Mesenchymal stem cell (in vitro differentiated cells and primary cell): ENCODE results near the gene RSF1.

Source experiments
- DNase-seq: peaks from one replicate; pipeline ENCODE4 v3.0.0-alpha.2; 2013
- H2AFZ ChIP-seq: one replicate; pipeline ENCODE4 v1.6.1; 2013; ENCODE audit warnings: low read depth, mild to moderate bottlenecking, control low read depth, inconsistent platforms, low read length, moderate library complexity
- H2AK5ac ChIP-seq: 2 replicates; pipeline ENCODE4 v1.6.1; 2013; ENCODE audit warnings: low read length, moderate library complexity, mild to moderate bottlenecking, inconsistent platforms; ENCODE audit not compliant: severe bottlenecking
- H2BK120ac ChIP-seq: one replicate; pipeline ENCODE4 v1.6.1; 2013; ENCODE audit warnings: low read depth, mild to moderate bottlenecking, inconsistent platforms, low read length, moderate library complexity
- H2BK12ac ChIP-seq, 2 experiments: one replicate each; pipeline ENCODE4 v1.6.1; 2013; ENCODE audit warnings: inconsistent platforms in 2 of 2, low read length in 2 of 2, mild to moderate bottlenecking in 2 of 2, moderate library complexity in 2 of 2, control low read depth in 1 of 2
- H2BK15ac ChIP-seq: one replicate; pipeline ENCODE4 v1.6.1; 2013; ENCODE audit warnings: mild to moderate bottlenecking, low read depth, inconsistent platforms; ENCODE audit not compliant: poor library complexity, severe bottlenecking
- H2BK5ac ChIP-seq: 2 replicates; pipeline ENCODE4 v1.6.1; 2013; ENCODE audit warnings: low read depth, mild to moderate bottlenecking, low read length, control low read depth, inconsistent platforms; ENCODE audit not compliant: poor library complexity, severe bottlenecking
- H3K14ac ChIP-seq, 2 experiments: one replicate each; pipeline ENCODE4 v1.6.1; 2013; ENCODE audit warnings: inconsistent platforms in 2 of 2, low read length in 2 of 2, control low read depth in 1 of 2, mild to moderate bottlenecking in 1 of 2, moderate library complexity in 1 of 2
- H3K18ac ChIP-seq, 2 experiments: one replicate each; pipeline ENCODE4 v1.6.1; 2013; ENCODE audit warnings: inconsistent platforms in 2 of 2, low read length in 2 of 2, control low read depth in 1 of 2, low read depth in 1 of 2, mild to moderate bottlenecking in 1 of 2
- H3K23ac ChIP-seq, 2 experiments: one replicate each; pipeline ENCODE4 v1.6.1; 2013; ENCODE audit warnings: inconsistent platforms in 2 of 2, low read length in 2 of 2, mild to moderate bottlenecking in 2 of 2, moderate library complexity in 2 of 2, control low read depth in 1 of 2
- H3K27ac ChIP-seq: 2 replicates; pipeline ENCODE4 v1.5.1; 2013; ENCODE audit warnings: mild to moderate bottlenecking, moderate library complexity, low read length, control low read depth, inconsistent platforms; ENCODE audit not compliant: poor library complexity, severe bottlenecking
- H3K27me3 ChIP-seq, 2 experiments: 2 replicates each; pipeline versions ENCODE4 v1.6.1 to v1.7.0; 2013; ENCODE audit warnings: low read length in 2 of 2, mild to moderate bottlenecking in 2 of 2, moderate library complexity in 2 of 2, control low read depth in 1 of 2, inconsistent platforms in 1 of 2; ENCODE audit not compliant: control insufficient read depth in 1 of 2, insufficient read depth in 1 of 2
- H3K36me3 ChIP-seq, 2 experiments: 2 replicates each; pipeline versions ENCODE4 v1.6.1 to v1.7.0; 2013; ENCODE audit warnings: low read length in 2 of 2, control low read depth in 1 of 2, inconsistent platforms in 1 of 2, low read depth in 1 of 2, mild to moderate bottlenecking in 1 of 2; ENCODE audit not compliant: insufficient read depth in 2 of 2, control insufficient read depth in 1 of 2
- H3K4ac ChIP-seq, 2 experiments: one replicate each; pipeline ENCODE4 v1.6.1; 2013; ENCODE audit warnings: inconsistent platforms in 2 of 2, low read length in 2 of 2, mild to moderate bottlenecking in 2 of 2, moderate library complexity in 2 of 2, control low read depth in 1 of 2, low read depth in 1 of 2
- H3K4me1 ChIP-seq: 2 replicates; pipeline ENCODE4 v1.6.1; 2013; ENCODE audit warnings: low read depth, low read length, control low read depth; ENCODE audit not compliant: control insufficient read depth, insufficient read depth
- H3K4me2 ChIP-seq: 2 replicates; pipeline ENCODE4 v1.6.1; 2013; ENCODE audit warnings: low read length, mild to moderate bottlenecking, inconsistent platforms; ENCODE audit not compliant: poor library complexity, severe bottlenecking
- H3K4me3 ChIP-seq, 2 experiments: 2 replicates each; pipeline versions ENCODE4 v1.5.1 to v1.7.0; 2013; ENCODE audit warnings: low read length in 2 of 2, mild to moderate bottlenecking in 2 of 2, control low read depth in 1 of 2, low read depth in 1 of 2; ENCODE audit not compliant: insufficient read depth in 1 of 2
- H3K79me1 ChIP-seq: replicated peaks from 2 replicates; pipeline ENCODE4 v1.6.1; 2013; ENCODE audit warnings: mild to moderate bottlenecking, control low read depth, low read length, inconsistent platforms; ENCODE audit not compliant: poor library complexity, severe bottlenecking
- H3K9ac ChIP-seq: 2 replicates; pipeline ENCODE4 v1.7.0; 2013; ENCODE audit warnings: mild to moderate bottlenecking, low read length, moderate library complexity
- H3K9me3 ChIP-seq: 2 replicates; pipeline ENCODE4 v1.7.0; 2013; ENCODE audit warnings: mild to moderate bottlenecking, low read length; ENCODE audit not compliant: control insufficient read depth
- H4K8ac ChIP-seq: one replicate; pipeline ENCODE4 v1.6.1; 2013; ENCODE audit warnings: inconsistent platforms, mild to moderate bottlenecking, low read length, moderate library complexity
- H4K91ac ChIP-seq: one replicate; pipeline ENCODE4 v1.6.1; 2013; ENCODE audit warnings: mild to moderate bottlenecking, low read length, inconsistent platforms
- WGBS: methylation state at CpG from one replicate; pipeline ENCODE4 v1.1.7; 2013; ENCODE audit warnings: mixed read lengths; 5-methylcytosine and 5-hydroxymethylcytosine counted together

Gene RSF1

DNA sequence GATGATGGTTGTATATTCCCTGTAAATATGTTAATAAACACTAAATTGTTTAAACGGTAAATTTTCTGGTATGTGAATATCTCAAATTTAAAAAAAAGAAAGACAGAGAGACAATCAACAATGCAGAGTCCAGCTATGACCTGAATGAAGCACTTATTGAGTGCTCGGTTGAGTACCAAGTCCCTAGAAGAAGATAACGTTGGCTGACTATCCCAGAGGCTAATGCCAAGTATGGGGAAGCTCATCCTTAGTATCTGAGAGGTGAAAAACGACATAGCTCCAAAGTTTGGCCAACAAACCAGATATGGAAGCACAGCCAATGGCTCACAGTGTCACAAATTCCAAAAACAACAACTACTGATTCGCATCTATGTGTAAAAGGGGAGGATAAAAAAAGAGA is 71.3 kb downstream of the RSF1 start:
- WGBS = 86% methylated on average over 3 of the region's 5 CpGs
- no peak overlapping the region for H3K9ac ChIP-seq

DNA sequence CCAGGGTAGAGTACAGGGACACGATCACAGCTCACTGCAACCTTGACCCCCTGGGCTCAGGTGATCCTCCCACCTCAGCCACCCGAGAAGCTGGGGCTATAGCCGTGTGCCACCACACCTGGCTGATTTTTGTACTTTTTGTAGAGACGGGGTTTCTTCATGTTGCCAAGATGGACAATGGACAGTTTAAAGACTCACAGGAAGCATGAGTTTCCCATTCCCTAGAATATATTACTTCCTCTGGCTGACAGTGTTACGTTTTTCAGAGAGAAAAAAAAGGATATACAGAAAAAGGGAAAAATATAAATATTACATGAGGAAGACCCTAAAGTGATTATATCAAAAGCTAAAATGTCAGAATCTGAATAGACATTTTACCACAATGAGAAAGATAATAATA is 72.3 kb downstream of the RSF1 start:
- Histone ChIP-seq H3K14ac (no peak overlapping the region), H4K8ac (no peak overlapping the region), H3K18ac (no peak overlapping the region), H3K4ac (no peak overlapping the region), H2BK15ac (no peak overlapping the region), H3K27ac (no peak overlapping the region), H3K4me2 (no peak overlapping the region), H3K79me1 (peaks cover 18% of the 10 kb centered on the region), H3K4me1 (peaks cover 2% of the 10 kb centered on the region), H2BK12ac (no peak overlapping the region), H3K23ac (no peak overlapping the region), H2BK5ac (no peak overlapping the region), H2BK120ac (no peak overlapping the region), H3K9ac (no peak overlapping the region), H2AK5ac (no peak overlapping the region), H3K9me3 (no peaks in the 10 kb centered on the region), H3K27me3 (no peaks in the 10 kb centered on the region), H2AFZ (no peak overlapping the region), H4K91ac (no peak overlapping the region), H3K4me3 (no peak overlapping the region), H3K36me3 (peaks cover 0 to 9% of the 10 kb centered on the region in 2 experiments)
- 86% methylated on average over 1 of the region's 5 CpGs for WGBS
- DNase-seq = no peak

More for the DNA sequence above, 71.3 kb downstream of the RSF1 start:
- Histone ChIP-seq H3K9me3 (no peaks in the 10 kb centered on the region), H3K4me1 (peaks cover 2% of the 10 kb centered on the region), H3K79me1 (peaks cover 23% of the 10 kb centered on the region), H4K91ac (no peak overlapping the region), H4K8ac (no peak overlapping the region), H2BK12ac (no peak overlapping the region), H2AFZ (no peak overlapping the region), H2AK5ac (no peak overlapping the region), H3K14ac (no peak overlapping the region), H3K23ac (no peak overlapping the region), H2BK5ac (no peak overlapping the region), H3K27ac (no peak overlapping the region), H2BK15ac (no peak overlapping the region), H3K18ac (no peak overlapping the region), H3K27me3 (no peaks in the 10 kb centered on the region), H3K36me3 (peaks cover 0 to 19% of the 10 kb centered on the region in 2 experiments), H2BK120ac (no peak overlapping the region), H3K4me3 (no peak overlapping the region), H3K4me2 (no peak overlapping the region), H3K4ac (no peak overlapping the region)
- DNase-seq = no peak

DNA sequence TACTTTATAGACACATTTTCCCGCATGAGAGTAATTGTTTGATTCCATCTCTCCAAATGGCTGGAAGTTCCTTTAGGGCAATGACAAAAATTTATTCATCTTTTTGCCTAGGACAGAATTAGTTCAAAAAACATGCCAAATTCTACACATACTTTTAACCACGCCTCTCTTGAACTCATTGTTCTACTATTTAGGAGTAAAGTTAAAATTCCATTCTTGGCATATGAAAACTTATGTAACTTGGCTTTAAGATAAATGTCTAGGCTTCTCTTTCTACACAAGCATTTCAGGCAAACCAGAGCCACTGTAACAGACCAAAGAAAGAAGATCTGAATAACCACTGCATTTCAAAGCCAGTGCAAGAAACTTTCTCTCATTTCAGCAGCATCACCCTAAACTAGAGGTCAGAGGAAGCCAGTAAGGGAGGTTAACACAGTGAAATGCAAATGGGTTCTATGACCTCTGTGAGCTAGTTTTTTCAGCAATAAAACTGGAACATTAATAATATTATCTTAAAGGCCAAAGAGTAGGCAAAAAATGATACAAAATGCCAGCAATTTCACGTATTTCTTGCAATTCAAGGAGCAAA is 73.0 kb downstream of the RSF1 start:
- peaks cover 2% of the 10 kb centered on the region for H3K4me1 ChIP-seq
- H3K4me2 ChIP-seq = no peak overlapping the region
- no peaks in the 10 kb centered on the region for H3K27me3 ChIP-seq
- no peaks in the 10 kb centered on the region for H3K9me3 ChIP-seq
- no peak overlapping the region for H3K9ac ChIP-seq
- H4K91ac ChIP-seq = no peak overlapping the region
- H2BK12ac ChIP-seq = no peak overlapping the region
- 93% methylated on average over 2 of the region's 3 CpGs for whole genome bisulfite sequencing
- H2AFZ ChIP-seq = no peak overlapping the region
- no peak overlapping the region for H3K27ac ChIP-seq
- no peak overlapping the region for H3K18ac ChIP-seq
- no peak overlapping the region for H3K23ac ChIP-seq
- no peak overlapping the region for H2AK5ac ChIP-seq
- no peak for DNase-seq
- H2BK120ac ChIP-seq = no peak overlapping the region
- H2BK5ac ChIP-seq = no peak overlapping the region
- peaks cover 0 to 10% of the 10 kb centered on the region in 2 experiments for H3K36me3 ChIP-seq
- no peak overlapping the region for H4K8ac ChIP-seq
- H2BK15ac ChIP-seq = no peak overlapping the region
- H3K4ac ChIP-seq = no peak overlapping the region
- no peak overlapping the region for H3K4me3 ChIP-seq
- H3K79me1 ChIP-seq = peaks cover 17% of the 10 kb centered on the region
- no peak overlapping the region for H3K14ac ChIP-seq

DNA sequence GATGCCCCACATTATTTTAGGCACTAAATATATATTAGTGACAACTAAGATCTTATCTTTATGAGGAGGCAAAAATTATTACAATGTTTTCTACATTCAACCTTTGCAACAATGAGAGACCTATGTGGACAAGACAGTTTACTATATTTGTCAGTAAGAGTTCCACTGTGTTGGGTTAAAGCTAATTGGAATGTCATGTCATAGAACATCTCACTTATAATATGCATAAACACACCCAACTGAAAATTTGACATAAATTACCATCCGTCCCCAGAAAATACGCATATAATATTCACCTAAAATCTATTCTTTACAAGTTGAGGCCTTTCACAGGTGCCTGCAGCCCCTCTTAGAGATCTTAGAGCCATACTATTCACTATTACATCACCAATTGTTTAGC is 84.0 kb downstream of the RSF1 start:
- peaks cover 21% of the 10 kb centered on the region for H3K79me1 ChIP-seq

More for the DNA sequence above, 84.0 kb downstream of the RSF1 start:
- H3K4me1 ChIP-seq = no peaks in the 10 kb centered on the region
- H4K8ac ChIP-seq = no peak overlapping the region
- no peak overlapping the region for H3K4me2 ChIP-seq
- no peak overlapping the region for H4K91ac ChIP-seq
- H2AFZ ChIP-seq = no peak overlapping the region
- no peak overlapping the region for H3K23ac ChIP-seq
- 100% methylated on average over 2 of the region's 2 CpGs for WGBS
- no peak overlapping the region for H3K18ac ChIP-seq
- H2AK5ac ChIP-seq = no peak overlapping the region
- H3K9me3 ChIP-seq = peaks cover 14% of the 10 kb centered on the region
- no peak overlapping the region for H2BK15ac ChIP-seq
- no peak overlapping the region for H3K14ac ChIP-seq
- no peak overlapping the region for H3K4me3 ChIP-seq
- H3K27ac ChIP-seq = no peak overlapping the region
- no peak overlapping the region for H3K4ac ChIP-seq
- no peak overlapping the region for H2BK12ac ChIP-seq
- peaks cover 25 to 72% of the 10 kb centered on the region in 2 experiments for H3K36me3 ChIP-seq
- H3K9ac ChIP-seq = no peak overlapping the region
- no peak overlapping the region for H2BK120ac ChIP-seq
- no peak overlapping the region for H2BK5ac ChIP-seq
- no peak for DNase-seq
- no peaks in the 10 kb centered on the region for H3K27me3 ChIP-seq
